Measurements from ENCODE around the gene TAT. TPM values are rescaled to one million over a fixed set of nuclear protein-coding genes. Genes with fewer than 3 reads are reported as not detected.

Gene TAT
- total and polyA plus RNA-seq, 7 experiments from 2014 or later = 0.10 to 0.53 TPM; not detected in 5

DNA sequence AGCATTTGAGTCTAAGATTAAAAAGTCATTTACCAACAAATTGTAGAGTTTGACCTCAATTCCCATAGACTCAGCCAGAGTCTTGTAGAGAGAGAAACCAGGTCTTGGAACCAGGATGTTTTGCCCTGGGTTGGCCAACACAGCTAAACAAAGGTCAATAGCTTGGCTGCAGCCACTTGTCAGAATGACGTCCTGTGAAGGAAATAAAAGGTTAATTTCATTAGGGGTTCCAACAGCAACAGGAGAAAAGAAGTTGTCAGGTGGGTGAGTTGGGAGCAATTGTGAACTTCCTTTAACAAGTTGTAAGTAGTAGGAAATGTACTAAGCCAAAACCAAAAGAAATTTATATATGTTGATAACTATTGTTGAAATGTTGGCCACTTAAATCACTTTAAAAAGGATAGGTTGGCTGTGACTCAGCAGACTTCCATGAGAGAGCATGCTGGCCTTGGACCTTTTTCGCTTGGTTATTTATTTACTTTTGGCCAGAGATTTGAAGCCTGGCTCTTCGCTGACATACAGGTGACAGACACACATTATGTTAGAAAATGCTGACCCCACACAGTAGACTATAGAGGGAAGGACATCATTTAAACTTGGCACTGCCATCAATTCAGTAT, 4.3 kb downstream of the TAT start:
- intact Hi-C loops (cut with micrococcal nuclease) = no loop called here
- CTCF ChIA-PET = no interaction called here
- Histone ChIP-seq H3K4me3 (ENCODE audit: low read length) (no peak overlapping the region), H3K36me3 (ENCODE audit: control insufficient read depth in 2 of 3, insufficient read depth in 3 of 3, low read length in 3 of 3) (no peaks in the 10 kb centered on the region), H3K27ac (ENCODE audit: low read depth, low read length) (no peak overlapping the region), H3K9me3 (ENCODE audit: control insufficient read depth in 2 of 3, low read length in 3 of 3) (no peaks in the 10 kb centered on the region), H3K4me1 (ENCODE audit: control insufficient read depth in 2 of 2, insufficient read depth in 2 of 2, low read length in 2 of 2) (no peaks in the 10 kb centered on the region), H3K27me3 (ENCODE audit: control insufficient read depth in 2 of 2, insufficient read depth in 2 of 2, low read length in 2 of 2) (no peaks in the 10 kb centered on the region)
- no peak for ATAC-seq
- Mint-ChIP-seq H3K4me1 (no peaks in the 10 kb centered on the region), H3K27ac (no peak overlapping the region), H3K9me3 (peaks cover 0 to 1% (median 0%) of the 10 kb centered on the region in 11 donors), H3K4me3 (no peak overlapping the region), H3K36me3 (no peaks in the 10 kb centered on the region), H3K27me3 (peaks cover 4 to 32% (median 15%) of the 10 kb centered on the region in 5 donors)
- DNase-seq = no peak
- POLR2A ChIA-PET = no interaction called here

DNA sequence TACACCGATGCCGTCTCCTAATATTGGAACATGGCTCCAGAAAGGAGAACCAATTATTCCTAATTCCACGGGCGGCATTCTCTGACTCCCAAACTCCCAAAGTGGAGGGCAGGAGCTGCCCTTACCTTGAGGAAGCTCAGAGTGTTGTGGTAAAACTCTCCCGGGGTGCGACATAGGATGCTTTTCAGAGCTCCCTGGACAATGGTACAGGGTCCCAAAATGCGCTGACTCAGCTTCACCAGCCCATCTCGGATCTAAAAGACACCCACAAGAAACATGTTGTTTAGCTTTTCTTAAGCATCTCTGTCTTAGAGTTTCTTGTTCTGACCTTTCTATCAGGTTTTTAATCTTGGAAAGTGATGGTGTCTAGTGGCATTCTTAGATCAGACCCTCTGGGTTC, 6.7 kb downstream of the TAT start:
- Mint-ChIP-seq H3K36me3 (no peaks in the 10 kb centered on the region), H3K27me3 (peaks cover 0 to 12% (median under 1%) of the 10 kb centered on the region in 5 donors), H3K27ac (no peak overlapping the region), H3K4me1 (peaks cover 9 to 12% (median 11%) of the 10 kb centered on the region in 7 donors), H3K4me3 (no peak overlapping the region), H3K9me3 (peaks cover 0 to 2% (median 0%) of the 10 kb centered on the region in 11 donors)
- Histone ChIP-seq H3K27me3 (ENCODE audit: control insufficient read depth in 2 of 2, insufficient read depth in 2 of 2, low read length in 2 of 2) (no peaks in the 10 kb centered on the region), H3K36me3 (ENCODE audit: control insufficient read depth in 2 of 3, insufficient read depth in 3 of 3, low read length in 3 of 3) (no peaks in the 10 kb centered on the region), H3K4me3 (ENCODE audit: low read length) (no peak overlapping the region), H3K4me1 (ENCODE audit: control insufficient read depth in 2 of 2, insufficient read depth in 2 of 2, low read length in 2 of 2) (peaks cover 8% of the 10 kb centered on the region in 2 donors), H3K9me3 (ENCODE audit: control insufficient read depth in 2 of 3, low read length in 3 of 3) (no peaks in the 10 kb centered on the region), H3K27ac (ENCODE audit: low read depth, low read length) (no peak overlapping the region)
- ChIA-PET POLR2A (no interaction called here), CTCF (no interaction called here)
- ATAC-seq = no peak
- DNase-seq = no peak
- intact Hi-C loops (cut with micrococcal nuclease) = no loop called here

DNA sequence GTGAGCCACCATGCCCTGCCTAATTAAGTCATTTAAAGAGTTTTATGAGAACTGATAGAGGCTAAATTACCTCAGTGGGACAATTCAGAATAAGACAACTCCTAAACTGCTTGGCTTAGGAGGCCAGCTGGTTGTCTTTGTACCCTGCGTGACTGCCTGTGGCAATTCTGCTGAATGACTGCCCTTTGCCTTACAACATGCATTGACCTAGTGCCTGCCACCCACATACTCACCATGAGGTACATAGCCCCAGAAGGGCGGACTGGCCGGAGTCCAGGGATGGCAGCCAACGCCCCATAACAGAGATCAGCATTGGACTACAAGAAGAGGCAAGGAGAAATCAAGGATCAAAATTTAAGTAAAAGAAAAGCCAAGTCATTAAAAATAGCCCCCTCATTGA, 7.3 kb downstream of the TAT start:
- CTCF ChIA-PET = no interaction called here
- Mint-ChIP-seq H3K9me3 (peaks cover 0 to 7% (median 0%) of the 10 kb centered on the region in 11 donors), H3K4me1 (peaks cover 9 to 16% (median 11%) of the 10 kb centered on the region in 7 donors), H3K27ac (no peak overlapping the region), H3K27me3 (peaks cover 0 to 11% (median 0%) of the 10 kb centered on the region in 5 donors), H3K36me3 (no peaks in the 10 kb centered on the region), H3K4me3 (no peak overlapping the region)
- DNase-seq (no peak), ATAC-seq (no peak)
- Histone ChIP-seq H3K36me3 (ENCODE audit: control insufficient read depth in 2 of 3, insufficient read depth in 3 of 3, low read length in 3 of 3) (no peaks in the 10 kb centered on the region), H3K27me3 (ENCODE audit: control insufficient read depth in 2 of 2, insufficient read depth in 2 of 2, low read length in 2 of 2) (no peaks in the 10 kb centered on the region), H3K9me3 (ENCODE audit: control insufficient read depth in 2 of 3, low read length in 3 of 3) (no peaks in the 10 kb centered on the region), H3K27ac (ENCODE audit: low read depth, low read length) (no peak overlapping the region), H3K4me3 (ENCODE audit: low read length) (no peak overlapping the region), H3K4me1 (ENCODE audit: control insufficient read depth in 2 of 2, insufficient read depth in 2 of 2, low read length in 2 of 2) (peaks cover 8 to 10% of the 10 kb centered on the region in 2 donors)
- POLR2A ChIA-PET = no interaction called here
- intact Hi-C loops (cut with micrococcal nuclease) = loop anchor here (10.0 kb wide), 3 partner anchors 315 to 1095 kb away; partner anchors contain the start of genes VAC14 (in 1 of the 2) and ZNF821 (in 1 of the 2)

GRCh38 chr16:71568551-71568950, 8.3 kb downstream of the TAT start:
- Mint-ChIP-seq H3K27ac (no peak overlapping the region), H3K27me3 (peaks cover 0 to 11% (median 0%) of the 10 kb centered on the region in 5 donors), H3K9me3 (peaks cover 0 to 10% (median 0%) of the 10 kb centered on the region in 11 donors), H3K4me1 (peaks cover 10 to 23% (median 16%) of the 10 kb centered on the region in 7 donors), H3K36me3 (peaks cover 0 to 2% (median 0%) of the 10 kb centered on the region in 5 donors), H3K4me3 (no peak overlapping the region)
- ATAC-seq (no peak), DNase-seq (no peak)
- H3K4me1 ChIP-seq (ENCODE audit: control insufficient read depth in 2 of 2, insufficient read depth in 2 of 2, low read length in 2 of 2) = peaks cover 13 to 15% of the 10 kb centered on the region in 2 donors
- H3K27me3 ChIP-seq (ENCODE audit: control insufficient read depth in 2 of 2, insufficient read depth in 2 of 2, low read length in 2 of 2) = no peaks in the 10 kb centered on the region
- intact Hi-C loops (cut with micrococcal nuclease) = loop anchor here (10.0 kb wide), 3 partner anchors 316 to 1096 kb away; partner anchors contain the start of genes VAC14 (in 1 of the 2) and ZNF821 (in 1 of the 2)
- H3K27ac ChIP-seq (ENCODE audit: low read depth, low read length) = no peak overlapping the region
- CTCF ChIA-PET = no interaction called here
- POLR2A ChIA-PET = no interaction called here
- H3K9me3 ChIP-seq (ENCODE audit: control insufficient read depth in 2 of 3, low read length in 3 of 3) = no peaks in the 10 kb centered on the region
- no peaks in the 10 kb centered on the region for H3K36me3 ChIP-seq (ENCODE audit: control insufficient read depth in 2 of 3, insufficient read depth in 3 of 3, low read length in 3 of 3)
- no peak overlapping the region for H3K4me3 ChIP-seq (ENCODE audit: low read length)

DNA sequence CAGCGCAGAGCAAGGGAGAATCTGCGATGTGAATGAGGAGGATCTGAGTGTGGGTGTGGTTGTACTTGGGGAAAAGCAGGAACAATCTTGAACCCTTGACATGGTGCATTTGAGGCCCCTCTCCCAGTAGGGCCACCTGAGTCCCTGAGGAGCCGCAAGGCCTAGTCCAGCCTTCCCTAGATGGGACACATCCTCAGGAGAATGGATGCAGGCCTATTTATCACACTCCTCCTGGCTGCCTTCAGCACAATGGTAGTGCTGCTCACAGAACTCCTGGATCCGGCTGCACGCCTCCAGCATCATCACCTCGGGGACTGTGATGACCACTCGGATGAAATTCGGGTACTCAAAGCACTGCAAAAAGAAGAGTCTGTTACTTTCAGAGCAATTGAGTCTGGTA, 9.0 kb downstream of the TAT start:
- no peak overlapping the region for H3K4me3 ChIP-seq (ENCODE audit: low read length)
- H3K27me3 ChIP-seq (ENCODE audit: control insufficient read depth in 2 of 2, insufficient read depth in 2 of 2, low read length in 2 of 2) = no peaks in the 10 kb centered on the region
- H3K9me3 ChIP-seq (ENCODE audit: control insufficient read depth in 2 of 3, low read length in 3 of 3) = no peaks in the 10 kb centered on the region
- peaks cover 10 to 23% (median 16%) of the 10 kb centered on the region in 7 donors for H3K4me1 Mint-ChIP-seq
- H3K27me3 Mint-ChIP-seq = peaks cover 0 to 9% (median 0%) of the 10 kb centered on the region in 5 donors
- POLR2A ChIA-PET = no interaction called here
- H3K4me3 Mint-ChIP-seq = no peak overlapping the region
- H3K27ac Mint-ChIP-seq = no peak overlapping the region
- DNase-seq = no peak
- H3K36me3 Mint-ChIP-seq = peaks cover 0 to 2% (median 0%) of the 10 kb centered on the region in 5 donors
- no peaks in the 10 kb centered on the region for H3K36me3 ChIP-seq (ENCODE audit: control insufficient read depth in 2 of 3, insufficient read depth in 3 of 3, low read length in 3 of 3)
- peaks cover 13 to 15% of the 10 kb centered on the region in 2 donors for H3K4me1 ChIP-seq (ENCODE audit: control insufficient read depth in 2 of 2, insufficient read depth in 2 of 2, low read length in 2 of 2)
- no peak for ATAC-seq
- intact Hi-C loops (cut with micrococcal nuclease) = loop anchor here (10.0 kb wide), 3 partner anchors 317 to 1097 kb away; partner anchors contain the start of genes VAC14 (in 1 of the 2) and ZNF821 (in 1 of the 2)
- CTCF ChIA-PET = no interaction called here
- no peak overlapping the region for H3K27ac ChIP-seq (ENCODE audit: low read depth, low read length)
- peaks cover 0 to 11% (median 0%) of the 10 kb centered on the region in 11 donors for H3K9me3 Mint-ChIP-seq

- Mint-ChIP-seq H3K4me3 (peak overlapping the region; percentile 83 to 98 (median 91)), H3K27ac (peak overlapping the region; percentile 92 to 98 (median 94)), H3K9me3 (peaks cover 0 to 25% (median 6%) of the 10 kb centered on the region in 11 donors), H3K27me3 (peaks cover 0 to 6% (median 0%) of the 10 kb centered on the region in 5 donors), H3K36me3 (peaks cover 0 to 10% (median 3%) of the 10 kb centered on the region in 5 donors), H3K4me1 (peaks cover 10 to 23% (median 16%) of the 10 kb centered on the region in 7 donors)
- Histone ChIP-seq H3K27me3 (ENCODE audit: control insufficient read depth in 2 of 2, insufficient read depth in 2 of 2, low read length in 2 of 2) (no peaks in the 10 kb centered on the region), H3K36me3 (ENCODE audit: control insufficient read depth in 2 of 3, insufficient read depth in 3 of 3, low read length in 3 of 3) (no peaks in the 10 kb centered on the region), H3K4me1 (ENCODE audit: control insufficient read depth in 2 of 2, insufficient read depth in 2 of 2, low read length in 2 of 2) (peaks cover 13 to 15% of the 10 kb centered on the region in 2 donors), H3K9me3 (ENCODE audit: control insufficient read depth in 2 of 3, low read length in 3 of 3) (no peaks in the 10 kb centered on the region), H3K4me3 (ENCODE audit: low read length) (peak overlapping the region; percentile 63), H3K27ac (ENCODE audit: low read depth, low read length) (peak overlapping the region; percentile 75)
- ATAC-seq (no peak), DNase-seq (no peak)
- POLR2A ChIA-PET = interaction anchor here (0.6 to 1.7 kb wide), 5 partner anchors 11 to 496 kb away, joined by 3 to 27 read pairs (median 3); partner anchors contain the start of gene TAT
- CTCF ChIA-PET = interaction anchor here (0.6 to 3.1 kb wide), 7 partner anchors 8 to 956 kb away, joined by 4 to 45 read pairs (median 5); partner anchors contain the start of gene TAT
- intact Hi-C loops (cut with micrococcal nuclease) = loop anchor here (1.0 to 10.0 kb wide), 17 partner anchors 45 to 1099 kb away; partner anchors contain the start of genes DHX38 (in 2 of the 2), TXNL4B (in 2 of the 2), ZNF23 (in 2 of the 2) and CMTR2 (in 1 of the 2)
Observed at GRCh38 chr16:71565812-71566700, 10.8 kb downstream of the TAT start.
